Measurements from ENCODE around the gene ZDHHC21. TPM values are rescaled to one million over a fixed set of nuclear protein-coding genes. Genes with fewer than 3 reads are reported as not detected.

Gene ZDHHC21
- total RNA-seq, 4 donors from 2014 or later, result 12.0 to 18.4 (median 16.1) TPM

DNA sequence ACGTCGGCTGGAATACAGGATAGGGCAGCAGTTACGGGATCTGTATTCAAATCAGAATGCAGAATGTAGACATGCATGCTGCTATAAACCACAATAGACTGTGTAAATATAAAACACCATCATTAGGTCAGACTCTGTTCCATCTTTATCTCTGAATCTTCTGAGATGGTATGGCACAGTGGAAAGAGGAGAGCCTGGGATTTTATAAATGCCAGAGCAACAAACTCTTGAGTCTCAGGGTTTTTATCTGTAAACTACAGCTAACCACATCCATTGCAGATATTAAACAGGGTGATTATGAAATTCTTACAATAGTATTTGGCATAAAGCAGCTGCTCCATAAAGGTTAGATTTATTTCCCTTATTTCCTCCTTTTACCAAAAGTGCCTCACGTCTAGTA, 108.7 kb downstream of the ZDHHC21 start:
- Histone ChIP-seq H3K4me1 (no peaks in the 10 kb centered on the region), H3K9me3 (peaks cover 0 to 11% (median 0%) of the 10 kb centered on the region in 4 donors), H3K27me3 (no peaks in the 10 kb centered on the region), H3K36me3 (no peaks in the 10 kb centered on the region), H3K4me3 (no peak overlapping the region), H3K27ac (no peak overlapping the region)
- 83% methylated on average over 4 of the region's 4 CpGs for WGBS, 2 donors
- no peak for DNase-seq (ENCODE audit: low spot score in 2 of 2)
- TF ChIP-seq EP300 (IDR thresholded peaks at IDR 0.05) (no peak), CTCF (IDR thresholded peaks at IDR 0.05) (no peak), POLR2A (IDR thresholded peaks at IDR 0.05) (no peak)

DNA sequence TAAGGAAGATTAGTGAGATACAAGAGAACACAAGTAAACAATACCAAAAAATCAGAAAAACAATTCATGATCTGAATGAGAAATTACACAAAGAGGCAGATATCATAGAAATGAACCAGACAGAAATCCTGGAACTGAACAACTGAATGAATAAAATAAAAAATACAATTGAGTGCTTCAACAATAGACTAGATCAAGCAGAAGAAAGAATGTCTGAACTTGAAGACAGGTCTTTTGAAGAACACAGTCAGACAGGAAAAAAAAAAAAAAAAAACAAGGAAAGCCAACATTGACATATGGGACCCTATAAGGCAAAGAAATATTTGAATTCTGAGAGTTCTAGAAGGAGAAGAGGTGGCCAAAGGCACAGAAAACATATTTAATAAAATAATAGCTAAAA, 115.2 kb downstream of the ZDHHC21 start:
- peaks cover 0 to 20% (median 2%) of the 10 kb centered on the region in 4 donors for H3K9me3 ChIP-seq
- no peaks in the 10 kb centered on the region for H3K4me1 ChIP-seq
- DNase-seq (ENCODE audit: low spot score in 2 of 2), result no peak
- H3K27me3 ChIP-seq, result no peaks in the 10 kb centered on the region
- no peak overlapping the region for H3K27ac ChIP-seq
- TF ChIP-seq CTCF (IDR thresholded peaks at IDR 0.05) (no peak), POLR2A (IDR thresholded peaks at IDR 0.05) (no peak), EP300 (IDR thresholded peaks at IDR 0.05) (no peak)
- H3K36me3 ChIP-seq, result no peaks in the 10 kb centered on the region
- H3K4me3 ChIP-seq, result no peak overlapping the region

- no peaks in the 10 kb centered on the region for H3K36me3 ChIP-seq
- H3K27ac ChIP-seq, result no peak overlapping the region
- 35 to 41% methylated on average over 1 of the region's 1 CpG for WGBS, 2 donors
- no peak for DNase-seq (ENCODE audit: low spot score in 2 of 2)
- TF ChIP-seq POLR2A (IDR thresholded peaks at IDR 0.05) (no peak), CTCF (IDR thresholded peaks at IDR 0.05) (no peak), EP300 (IDR thresholded peaks at IDR 0.05) (no peak)
- no peaks in the 10 kb centered on the region for H3K27me3 ChIP-seq
- H3K9me3 ChIP-seq, result peaks cover 0 to 19% (median 2%) of the 10 kb centered on the region in 4 donors
- H3K4me3 ChIP-seq, result no peak overlapping the region
- no peaks in the 10 kb centered on the region for H3K4me1 ChIP-seq
Measured at GRCh38 chr9:14574173-14574572, 119.1 kb downstream of the ZDHHC21 start.

DNA sequence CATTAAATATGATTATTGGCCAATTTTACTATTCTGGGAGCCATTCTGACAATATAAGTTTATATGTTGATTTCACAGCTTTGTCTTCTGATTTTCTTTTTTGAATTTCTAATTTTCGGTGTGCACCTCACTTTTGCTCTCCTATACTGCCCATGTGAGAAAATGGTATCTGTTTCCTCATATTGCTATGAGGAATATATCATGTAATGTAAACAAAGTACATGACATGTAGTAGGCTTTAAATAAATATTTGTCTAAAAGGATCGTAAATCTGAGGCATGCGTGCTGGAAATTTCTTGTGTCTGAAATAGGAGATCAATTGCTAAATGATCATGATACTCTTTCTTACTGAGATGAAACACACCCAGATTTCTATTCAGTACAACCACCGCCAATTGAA, 119.9 kb downstream of the ZDHHC21 start:
- DNase-seq (ENCODE audit: low spot score in 2 of 2), result no peak
- H3K36me3 ChIP-seq, result no peaks in the 10 kb centered on the region
- H3K27ac ChIP-seq, result no peak overlapping the region
- H3K4me3 ChIP-seq, result no peak overlapping the region
- H3K9me3 ChIP-seq, result peaks cover 0 to 12% (median 2%) of the 10 kb centered on the region in 4 donors
- H3K27me3 ChIP-seq, result no peaks in the 10 kb centered on the region
- whole genome bisulfite sequencing, 2 donors, result 86 to 95% methylated on average over 4 of the region's 4 CpGs
- TF ChIP-seq CTCF (IDR thresholded peaks at IDR 0.05), result no peak
- no peak for TF ChIP-seq POLR2A (IDR thresholded peaks at IDR 0.05)
- TF ChIP-seq EP300 (IDR thresholded peaks at IDR 0.05), result no peak
- H3K4me1 ChIP-seq, result no peaks in the 10 kb centered on the region

DNA sequence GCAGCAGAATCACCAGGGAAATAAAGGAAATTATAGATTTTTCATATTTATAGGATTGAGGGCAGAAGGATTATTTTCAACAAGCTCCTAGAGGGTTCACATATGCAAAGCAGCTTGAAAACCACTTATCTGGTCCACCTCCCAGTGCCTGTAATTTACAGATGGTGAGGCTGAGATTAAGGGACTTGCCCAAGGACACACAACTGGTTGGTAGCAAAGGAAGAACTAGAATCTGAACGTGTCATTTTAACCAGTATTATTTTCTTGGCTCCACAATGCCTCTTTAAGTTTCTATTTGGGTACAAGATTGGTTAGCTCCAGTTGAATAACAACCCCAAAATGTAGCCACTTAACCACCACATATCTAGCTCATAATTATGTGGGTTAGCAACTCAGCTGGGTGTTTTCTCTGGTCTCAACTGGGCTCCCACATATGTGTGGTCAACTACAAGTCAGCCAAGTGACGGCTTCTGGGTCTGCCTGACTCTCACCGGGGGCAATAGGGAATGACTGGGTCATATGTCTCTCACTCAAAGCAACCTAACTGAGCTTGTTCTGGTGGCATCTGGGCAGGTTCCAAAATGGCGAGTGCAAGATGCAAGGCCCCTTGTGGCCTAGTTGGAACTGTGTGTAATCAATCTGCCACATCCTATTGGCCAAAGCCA, 127.7 kb downstream of the ZDHHC21 start:
- no peak for TF ChIP-seq EP300 (IDR thresholded peaks at IDR 0.05)
- TF ChIP-seq CTCF (IDR thresholded peaks at IDR 0.05), result no peak
- no peak for TF ChIP-seq POLR2A (IDR thresholded peaks at IDR 0.05)

More for the DNA sequence above, 127.7 kb downstream of the ZDHHC21 start:
- Histone ChIP-seq H3K9me3 (no peaks in the 10 kb centered on the region), H3K27me3 (no peaks in the 10 kb centered on the region), H3K36me3 (no peaks in the 10 kb centered on the region), H3K4me3 (no peak overlapping the region), H3K4me1 (no peaks in the 10 kb centered on the region), H3K27ac (no peak overlapping the region)
- 62 to 78% methylated on average over 4 of the region's 4 CpGs for WGBS, 2 donors
- no peak for DNase-seq (ENCODE audit: low spot score in 2 of 2)
